Umbilical cord (tissue), 2 donors: Measurements from ENCODE around the gene SLC15A1. TPM values are rescaled to one million over a fixed set of nuclear protein-coding genes. Genes with fewer than 3 reads are reported as not detected.
"Not testable (repeated sequence)": the region's sequence is repeated elsewhere in the genome, so short reads cannot be mapped to it uniquely, and the experiment has no call there.

Source experiments
- DNase-seq: peaks from one replicate; pipeline ENCODE4 v3.0.0-alpha.2; 2015; ENCODE audit warnings: low spot score
- total RNA-seq: library from RNA; depleted of rRNA; stranded (reverse); fragments of >200 nt; gene quantifications from one replicate; pipeline ENCODE4 v1.2.3, GENCODE V29; 2014; ENCODE audit warnings: low replicate concordance; ENCODE audit not compliant: insufficient read depth

Gene SLC15A1
- total RNA-seq, 1 donor from 2014 or later: 0.72 TPM

GRCh38 chr13:98754468-98754867 is 2.0 kb upstream of the SLC15A1 start:
- DNase-seq: not testable (repeated sequence)

DNA sequence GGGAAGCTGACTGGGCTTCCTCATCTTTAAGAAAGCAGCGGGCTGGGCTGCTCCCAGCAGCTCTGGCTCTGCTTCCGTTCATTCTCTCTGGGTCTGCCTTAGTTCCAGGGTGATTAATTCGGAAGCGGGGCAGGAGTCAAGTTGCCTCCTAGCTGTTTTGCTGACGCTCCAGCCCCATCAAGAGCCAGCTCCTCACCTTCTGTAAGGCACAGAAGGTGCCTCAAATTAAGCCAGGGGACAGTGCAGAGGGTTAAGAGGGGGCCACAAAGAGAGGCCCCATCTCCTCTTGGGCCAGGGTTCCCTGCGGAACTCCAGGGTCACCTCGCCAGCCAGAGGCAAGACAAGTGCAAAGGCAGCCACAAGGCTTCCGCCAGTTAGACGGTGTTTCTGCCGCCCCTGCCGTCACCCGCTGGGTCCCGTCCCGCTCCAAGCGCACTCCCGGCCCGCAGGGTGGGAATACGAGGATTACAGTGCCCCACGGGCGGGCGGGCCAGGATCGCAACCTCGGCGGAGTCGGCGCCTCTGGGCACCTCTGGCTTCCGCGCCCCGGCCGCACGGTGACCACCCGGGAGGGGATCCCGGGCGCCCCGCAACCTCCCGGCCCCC is 508 bp downstream of the SLC15A1 start:
- DNase-seq: peak; percentile 18

GRCh38 chr13:98751367-98751782 is 1.1 kb downstream of the SLC15A1 start:
- peak; percentile 40 for DNase-seq

GRCh38 chr13:98749501-98749900 is 3.0 kb downstream of the SLC15A1 start:
- DNase-seq: no peak

- no peak for DNase-seq
These were observed 5.5 kb downstream of the SLC15A1 start for GRCh38 chr13:98746968-98747367.

- no peak for DNase-seq
These were observed 9.1 kb downstream of the SLC15A1 start for GRCh38 chr13:98743377-98743776.

DNA sequence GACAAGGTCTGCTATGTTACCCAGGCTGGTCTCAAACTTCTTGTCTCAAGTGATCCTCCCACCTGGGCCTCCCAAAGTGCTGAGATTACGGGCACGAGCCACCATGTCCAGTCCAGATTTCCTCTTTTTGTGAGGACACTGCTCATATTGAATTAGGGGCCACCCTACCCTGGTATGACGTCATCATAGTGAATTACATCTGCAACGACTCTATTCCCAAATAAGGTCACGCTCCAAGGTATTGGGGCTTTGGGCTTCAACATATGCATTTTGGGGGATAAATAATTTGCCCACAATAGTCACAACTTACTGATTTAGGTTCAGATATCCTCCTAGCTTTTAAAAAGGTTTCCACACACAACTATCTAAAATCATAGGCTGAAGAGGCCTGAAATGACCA is 9.5 kb downstream of the SLC15A1 start:
- DNase-seq: no peak

DNA sequence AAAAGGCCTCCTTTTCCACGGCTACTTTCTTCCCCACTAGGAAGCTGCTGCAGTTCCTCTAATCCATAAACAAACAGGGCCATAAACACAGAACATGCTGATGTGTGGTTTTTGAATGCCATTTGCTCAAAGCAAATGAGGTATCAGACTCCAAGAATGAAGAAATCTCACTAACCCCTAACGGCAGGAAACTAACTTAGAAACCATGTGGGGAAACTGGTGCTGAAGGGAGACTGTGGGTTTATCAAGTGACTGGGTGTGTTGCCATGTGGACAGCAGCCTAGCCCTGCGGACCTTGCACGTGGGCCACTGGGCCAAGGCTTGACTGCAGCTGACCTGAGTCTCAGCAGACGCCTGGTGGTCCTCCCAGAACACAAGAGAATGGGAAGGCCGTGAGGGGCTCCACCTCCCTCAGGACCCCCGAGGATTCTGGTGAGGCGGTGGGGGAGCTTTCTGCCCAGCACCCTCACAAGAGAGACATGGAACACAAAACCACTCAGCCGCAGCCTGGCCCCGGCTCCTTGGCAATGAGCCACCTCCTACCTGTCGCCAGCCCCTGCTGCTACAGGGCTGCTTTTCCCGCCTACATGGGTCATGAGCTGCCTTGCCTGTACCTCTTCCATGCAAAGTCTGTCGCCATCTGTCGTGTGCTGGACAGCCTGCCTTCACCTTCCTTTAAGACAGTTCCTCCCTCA is 10.6 kb downstream of the SLC15A1 start:
- no peak for DNase-seq

- DNase-seq: no peak
These were observed 12.3 kb downstream of the SLC15A1 start for GRCh38 chr13:98740131-98740530.

DNA sequence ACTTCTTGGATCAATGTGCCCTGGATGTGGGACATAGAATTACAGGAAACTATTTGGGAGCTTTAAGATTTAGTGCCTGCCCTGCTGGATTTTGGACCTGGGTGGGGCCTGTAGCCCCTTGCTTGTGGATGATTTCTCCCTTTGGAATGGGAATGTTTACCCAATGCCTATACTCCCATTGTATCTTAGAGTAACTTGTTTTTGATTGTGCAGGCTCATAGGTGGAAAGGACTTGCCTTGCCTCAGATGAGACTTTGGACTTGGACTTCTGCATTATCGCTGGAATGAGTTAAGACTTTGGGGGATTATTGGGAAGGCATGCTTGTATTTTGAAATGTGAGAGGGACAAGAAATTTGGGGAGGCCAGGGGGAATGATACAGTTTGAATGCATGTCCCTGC is 13.5 kb downstream of the SLC15A1 start:
- no peak for DNase-seq

GRCh38 chr13:98738213-98738612 is 14.3 kb downstream of the SLC15A1 start:
- no peak for DNase-seq

DNA sequence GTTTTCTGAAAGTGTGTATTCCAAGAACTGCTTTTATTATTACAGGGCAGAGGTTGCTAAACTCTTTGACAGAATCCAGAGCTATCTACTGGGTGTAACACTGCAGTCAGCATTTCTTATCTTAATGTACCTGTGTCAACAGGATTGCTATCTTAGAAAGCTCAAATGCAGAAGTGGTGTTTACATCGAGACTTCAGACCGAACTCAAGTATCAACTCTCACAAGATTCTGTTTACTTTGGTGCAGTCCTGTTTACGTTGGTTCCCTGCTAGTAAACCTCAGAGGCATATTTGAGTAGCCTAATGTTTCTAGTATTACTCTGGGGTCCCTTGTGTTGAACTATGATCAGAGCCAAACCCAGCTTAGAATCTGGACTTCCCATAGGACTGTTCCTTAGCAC is 20.5 kb downstream of the SLC15A1 start:
- peak; percentile 34 for DNase-seq

- DNase-seq: no peak
These were observed 21.4 kb downstream of the SLC15A1 start for GRCh38 chr13:98731038-98731437.

DNA sequence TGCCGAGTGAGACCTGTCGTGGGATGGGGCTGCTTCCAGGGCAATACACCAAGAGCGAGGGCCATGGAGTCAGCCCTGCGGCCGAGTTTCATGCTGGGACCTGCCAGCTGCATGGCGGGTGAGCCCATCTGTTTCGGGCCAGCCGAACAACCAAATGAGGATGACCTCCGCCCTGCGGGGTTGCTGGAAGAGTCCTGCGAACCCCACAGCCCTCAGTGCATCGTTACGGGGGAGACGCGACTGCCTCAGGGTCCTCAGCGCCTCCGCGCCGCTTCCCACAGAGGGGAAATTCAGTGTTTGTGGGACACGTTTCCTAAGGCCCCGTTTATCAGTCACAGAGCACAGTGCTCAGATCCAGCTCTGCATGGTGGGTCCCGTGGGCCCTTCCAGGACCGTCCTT is 22.0 kb downstream of the SLC15A1 start:
- no peak for DNase-seq

GRCh38 chr13:98729658-98730057 is 22.8 kb downstream of the SLC15A1 start:
- DNase-seq: no peak

DNA sequence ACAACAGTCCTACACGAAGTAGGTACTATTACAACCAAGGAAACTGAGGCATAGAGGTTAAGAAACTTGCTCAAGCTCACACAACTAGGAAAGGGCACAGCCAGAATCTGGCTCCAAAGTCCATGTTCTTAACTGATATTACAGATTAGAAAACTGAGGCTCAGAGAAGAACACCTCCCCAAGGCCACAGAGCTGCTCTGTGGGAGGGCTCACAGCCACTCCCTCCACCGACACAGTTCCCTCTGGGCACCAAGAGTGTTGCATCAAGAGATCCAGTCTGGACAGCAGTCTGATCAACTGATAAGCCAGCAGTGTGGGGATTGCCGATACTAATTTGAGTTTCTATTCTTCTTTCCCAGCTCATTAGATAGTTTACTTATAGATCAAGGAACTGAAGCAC is 29.5 kb downstream of the SLC15A1 start:
- DNase-seq: no peak

DNA sequence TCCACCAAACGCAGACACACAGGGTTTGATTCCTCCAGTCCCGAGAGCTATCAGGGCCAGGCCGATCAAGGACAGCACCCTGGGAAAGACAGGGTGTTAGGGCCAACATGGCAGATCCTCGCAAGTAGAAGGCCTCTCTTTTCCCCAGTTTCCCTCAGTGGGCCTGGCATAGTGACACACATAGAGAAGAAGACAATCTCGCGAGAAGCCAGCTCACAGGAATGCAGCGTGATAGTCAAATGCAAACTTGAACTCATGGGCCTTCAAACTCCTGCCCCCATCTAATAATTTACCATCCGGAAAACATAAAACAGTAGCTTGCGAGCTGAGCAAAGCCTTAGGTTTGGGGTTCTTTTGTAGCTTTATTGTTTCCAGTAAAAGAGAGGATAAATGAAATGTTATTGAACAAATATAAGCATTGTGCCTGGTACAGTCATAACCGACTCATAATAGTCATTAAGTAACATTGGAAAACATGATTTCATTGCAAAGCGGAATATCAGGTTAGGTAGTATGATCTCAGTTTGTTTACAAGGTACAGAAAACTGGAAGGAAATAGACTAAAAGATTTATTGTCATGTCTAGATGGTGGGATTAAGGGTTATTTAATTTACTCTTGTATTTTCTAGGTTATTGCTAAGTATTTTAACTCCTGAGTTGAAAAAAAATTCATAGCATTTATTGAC is 30.5 kb downstream of the SLC15A1 start:
- no peak for DNase-seq

- DNase-seq: peak; percentile 34
These were observed 32.8 kb downstream of the SLC15A1 start for GRCh38 chr13:98719527-98720250.

DNA sequence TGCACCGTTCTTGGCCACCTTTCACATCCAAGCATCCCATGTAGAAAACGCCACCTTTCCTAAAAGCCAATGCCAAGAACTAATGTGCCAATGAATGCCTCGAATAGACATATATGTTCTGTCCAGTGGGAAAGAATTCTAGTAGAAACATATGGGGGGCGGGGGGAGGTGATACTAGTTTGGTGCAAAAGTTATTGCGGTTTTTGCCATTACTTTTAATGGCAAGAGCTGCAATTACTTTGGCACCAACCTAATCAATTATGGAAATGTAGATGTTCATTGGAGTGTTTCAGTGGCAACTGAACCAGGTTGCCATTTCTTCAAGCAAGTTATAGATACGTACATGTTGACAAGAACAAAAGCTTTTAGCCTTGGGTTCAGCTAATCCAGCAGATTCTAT is 34.6 kb downstream of the SLC15A1 start:
- DNase-seq: no peak

DNA sequence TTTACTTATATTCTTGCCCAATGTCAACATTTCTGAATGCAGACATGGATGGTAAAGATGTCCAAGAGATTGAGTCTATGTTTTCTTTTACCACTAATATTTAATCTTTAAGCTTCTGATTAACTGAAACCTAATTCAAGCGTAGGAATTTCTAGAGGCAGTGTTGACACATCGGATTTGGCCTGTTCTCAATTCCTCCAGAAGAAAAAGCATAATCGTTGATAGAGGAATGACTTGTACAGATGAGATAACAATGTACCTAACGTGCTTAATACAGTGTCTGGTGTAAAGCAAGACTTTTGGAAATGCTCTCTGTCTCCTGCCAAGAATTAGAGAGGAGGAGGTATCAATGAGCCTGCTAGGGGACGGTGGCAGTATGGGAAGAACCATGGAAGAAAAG is 35.2 kb downstream of the SLC15A1 start:
- DNase-seq: no peak

GRCh38 chr13:98710521-98710920 is 42.0 kb downstream of the SLC15A1 start:
- DNase-seq: no peak

GRCh38 chr13:98707281-98707999 is 45.0 kb downstream of the SLC15A1 start:
- no peak for DNase-seq
